Endometrial microvascular endothelial cells (primary cell): Measurements from ENCODE around the gene SLC17A7. TPM values are rescaled to one million over a fixed set of nuclear protein-coding genes. Genes with fewer than 3 reads are reported as not detected.

Source experiments
- in situ Hi-C: cut with HindIII; loops from 2 replicates; pipeline ENCODE4 v1.10.0; 2017; ENCODE audit warnings: low sequenced_read_pairs, low pct_unique_long_range_greater_than_20kb; ENCODE audit errors: inconsistent ontology term
- total RNA-seq: library from RNA; depleted of rRNA; stranded (reverse); fragments of >200 nt; gene quantifications from one replicate; pipeline ENCODE4 v1.2.3, GENCODE V29; 2015; ENCODE audit errors: inconsistent ontology term

SLC17A7 gene
- total RNA-seq, 1 donor from 2014 or later, result not detected

GRCh38 chr19:49393881-49394280, 47.4 kb downstream of the SLC17A7 start:
- in situ Hi-C loops, result no loop called here

GRCh38 chr19:49391581-49392399, 49.5 kb downstream of the SLC17A7 start:
- in situ Hi-C loops, result no loop called here

- in situ Hi-C loops, result no loop called here
Measured at GRCh38 chr19:49390929-49391359, 50.4 kb downstream of the SLC17A7 start.

- in situ Hi-C loops, result no loop called here
Measured at GRCh38 chr19:49390131-49390928, 51.0 kb downstream of the SLC17A7 start.

GRCh38 chr19:49389406-49389805, 51.9 kb downstream of the SLC17A7 start:
- in situ Hi-C loops, result no loop called here

- in situ Hi-C loops, result no loop called here
Measured at GRCh38 chr19:49387936-49388372, 53.4 kb downstream of the SLC17A7 start, which contains the start of gene KASH5. Gene KASH5 (plus strand): TSS chr19:49388249. CDS start chr19:49390884, 2,635 bp downstream.

GRCh38 chr19:49383599-49383998, 57.7 kb downstream of the SLC17A7 start:
- in situ Hi-C loops, result no loop called here

- in situ Hi-C loops, result no loop called here
Measured at GRCh38 chr19:49382639-49383038, 58.7 kb downstream of the SLC17A7 start.

GRCh38 chr19:49380391-49380790, 60.9 kb downstream of the SLC17A7 start:
- in situ Hi-C loops, result no loop called here

Other genes with a start within 250 kb of the SLC17A7 start
- not detected for gene SLC6A16, start 116.3 kb downstream of the SLC17A7 start, total RNA-seq
- gene CD37, start 106.1 kb downstream of the SLC17A7 start, total RNA-seq, result not detected
- gene TEAD2, start 79.1 kb downstream of the SLC17A7 start, total RNA-seq, result 86.6 TPM
- gene DKKL1, start 77.7 kb downstream of the SLC17A7 start, total RNA-seq, result not detected
- not detected for gene KASH5, start 53.3 kb downstream of the SLC17A7 start, total RNA-seq
- gene PTH2, start 18.1 kb downstream of the SLC17A7 start, total RNA-seq, result not detected
- not detected for gene GFY, start 16.1 kb downstream of the SLC17A7 start, total RNA-seq
- 97.7 TPM for gene PIH1D1, start 10.3 kb upstream of the SLC17A7 start, total RNA-seq
- 67.4 TPM for gene ALDH16A1, start 11.7 kb upstream of the SLC17A7 start, total RNA-seq
- gene FLT3LG, start 32.7 kb upstream of the SLC17A7 start, total RNA-seq, result 2.6 TPM
- 2,035 TPM for gene RPL13A, start 46.1 kb upstream of the SLC17A7 start, total RNA-seq
- 3,348 TPM for gene RPS11, start 54.9 kb upstream of the SLC17A7 start, total RNA-seq
- gene FCGRT, start 71.1 kb upstream of the SLC17A7 start, total RNA-seq, result 93.4 TPM
- 38.2 TPM for gene RCN3, start 86.5 kb upstream of the SLC17A7 start, total RNA-seq
- 107 TPM for gene NOSIP, start 139.0 kb upstream of the SLC17A7 start, total RNA-seq
- not detected for gene PRRG2, start 139.8 kb upstream of the SLC17A7 start, total RNA-seq
- 7.5 TPM for gene PRR12, start 149.7 kb upstream of the SLC17A7 start, total RNA-seq
- 45.0 TPM for gene RRAS, start 198.6 kb upstream of the SLC17A7 start, total RNA-seq
- gene SCAF1, start 200.7 kb upstream of the SLC17A7 start, total RNA-seq, result 73.5 TPM
- 81.9 TPM for gene IRF3, start 224.3 kb upstream of the SLC17A7 start, total RNA-seq
- gene BCL2L12, start 224.4 kb upstream of the SLC17A7 start, total RNA-seq, result 51.6 TPM
- gene PRMT1, start 235.7 kb upstream of the SLC17A7 start, total RNA-seq, result 456 TPM
- gene ADM5, start 248.1 kb upstream of the SLC17A7 start, total RNA-seq, result not detected
- gene CPT1C, start 249.6 kb upstream of the SLC17A7 start, total RNA-seq, result 9.6 TPM